NK-92 (cell line): ENCODE results near the gene STX16.

Experiments
- DNase-seq: peaks from one replicate; lab custom pipeline; 2025; ENCODE audit not compliant: unreplicated experiment; lab: John Stamatoyannopoulos, UW

The STX16 gene

DNA sequence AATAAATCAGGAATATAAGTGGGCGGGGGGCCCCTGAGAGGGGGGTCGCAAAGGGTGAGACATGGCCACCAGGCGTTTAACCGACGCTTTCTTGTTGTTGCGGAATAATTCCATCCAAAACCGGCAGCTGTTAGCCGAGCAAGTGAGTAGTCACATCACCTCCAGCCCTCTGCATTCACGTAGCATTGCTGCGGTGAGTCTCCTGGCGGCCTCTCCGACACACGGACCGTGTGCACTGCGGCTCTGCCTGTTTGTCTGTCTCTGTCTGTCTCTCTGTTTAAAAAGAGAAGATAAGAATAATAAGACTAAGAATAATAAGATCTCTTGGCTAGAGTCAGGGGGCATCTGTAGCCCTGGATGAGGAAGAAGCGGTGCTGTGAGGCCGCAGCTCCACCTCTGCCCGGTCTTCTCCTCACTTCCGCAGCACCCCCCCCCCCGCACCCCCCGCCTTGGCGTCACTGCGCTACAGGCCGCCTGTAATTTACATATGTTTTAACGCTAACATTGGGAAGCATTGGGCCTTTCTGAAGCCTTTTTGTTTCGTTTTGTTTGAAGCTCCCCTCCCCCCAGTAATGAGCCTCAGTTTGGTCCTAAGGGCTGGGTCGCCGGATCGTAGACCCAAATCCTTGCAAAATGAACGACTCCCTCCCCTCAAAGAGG is 993 bp downstream of the STX16 start:
- DNase-seq, result peak; percentile 26

DNA sequence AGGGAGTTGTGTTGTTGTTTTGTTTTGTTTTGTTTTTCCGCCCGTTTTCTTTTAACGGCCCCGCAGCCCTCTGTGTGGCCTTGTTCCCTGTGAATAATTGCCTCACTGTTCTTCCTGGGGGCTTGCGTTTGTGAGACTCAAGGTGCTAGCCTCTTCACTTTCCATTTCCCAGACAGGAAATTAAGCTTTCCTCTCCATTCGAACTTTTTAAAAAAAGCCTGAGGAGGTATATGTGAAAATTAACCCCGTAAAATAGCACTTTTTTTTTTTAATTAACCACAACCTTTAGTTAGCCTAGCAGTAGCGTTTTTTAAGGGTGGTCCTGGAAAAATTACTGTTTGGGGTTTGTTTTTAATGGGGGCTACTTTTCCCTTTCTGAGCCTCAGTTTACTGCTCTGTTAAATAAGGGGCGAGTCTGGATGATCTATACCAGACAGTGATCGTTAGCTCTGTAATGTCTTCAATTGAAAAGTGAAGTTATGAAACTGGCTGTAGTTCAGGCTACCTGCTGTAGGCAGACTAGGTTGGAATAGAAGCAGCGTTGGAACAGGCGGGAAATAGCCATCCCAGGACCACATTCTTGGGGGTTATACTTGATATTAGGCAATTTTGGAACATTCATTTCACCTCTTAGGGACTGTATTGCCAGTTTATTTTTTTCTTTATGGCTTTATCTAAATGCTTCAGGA is 1.7 kb downstream of the STX16 start:
- no peak for DNase-seq

DNA sequence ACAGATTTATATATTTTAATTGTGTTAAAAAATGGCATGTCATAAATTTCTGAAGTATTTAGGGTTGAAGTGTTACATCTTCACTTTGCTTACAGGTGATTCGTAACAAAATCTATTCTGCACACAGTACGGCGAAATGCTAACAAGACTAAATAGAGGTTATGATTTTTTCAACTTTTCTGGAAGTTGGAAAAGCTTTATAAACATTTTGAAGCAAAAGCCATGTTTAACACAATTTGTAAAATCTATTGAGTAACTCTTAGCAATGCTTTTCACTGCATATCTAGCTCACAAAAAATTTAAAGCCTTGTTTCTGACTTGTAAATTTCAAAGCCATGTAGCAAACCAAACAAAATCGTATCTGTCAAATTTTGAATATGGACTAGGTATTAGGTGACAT is 3.3 kb downstream of the STX16 start:
- no peak for DNase-seq

DNA sequence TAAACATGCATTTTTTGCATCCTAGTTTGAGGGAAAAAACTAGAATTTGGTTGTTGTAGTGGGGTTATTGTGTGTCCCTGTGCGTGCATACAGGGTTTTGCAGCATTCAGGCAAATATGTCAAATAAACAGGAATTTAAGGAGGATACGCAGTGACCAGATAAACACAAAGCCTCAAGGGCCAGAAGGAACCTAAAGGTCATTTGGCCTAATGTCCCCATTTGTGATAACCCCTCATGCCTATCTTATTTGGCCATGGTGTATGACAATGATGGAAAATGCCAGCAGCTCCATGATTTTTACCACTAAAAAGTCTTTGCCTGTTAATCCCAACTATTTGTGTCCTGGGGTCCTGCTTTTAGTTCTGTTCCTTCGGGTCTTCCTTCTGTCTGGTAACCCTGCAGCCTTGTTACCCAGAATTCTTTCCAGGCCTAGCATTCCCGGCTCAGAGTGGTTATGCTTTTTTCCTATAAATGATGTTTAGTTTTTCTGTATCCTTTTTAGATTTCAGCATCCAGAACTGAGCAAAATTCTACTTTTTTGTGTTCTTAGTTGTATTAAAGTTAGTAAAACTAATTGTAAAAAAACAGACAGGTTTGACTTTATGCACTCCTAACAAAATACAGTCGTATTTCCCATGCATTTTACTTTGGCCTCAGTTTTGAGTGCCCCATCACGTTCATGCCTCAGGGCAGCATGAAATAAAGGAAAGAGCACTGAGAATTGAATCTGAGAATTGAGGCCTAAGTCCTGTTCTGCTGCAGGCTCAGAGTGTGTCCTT is 4.4 kb downstream of the STX16 start:
- no peak for DNase-seq

DNA sequence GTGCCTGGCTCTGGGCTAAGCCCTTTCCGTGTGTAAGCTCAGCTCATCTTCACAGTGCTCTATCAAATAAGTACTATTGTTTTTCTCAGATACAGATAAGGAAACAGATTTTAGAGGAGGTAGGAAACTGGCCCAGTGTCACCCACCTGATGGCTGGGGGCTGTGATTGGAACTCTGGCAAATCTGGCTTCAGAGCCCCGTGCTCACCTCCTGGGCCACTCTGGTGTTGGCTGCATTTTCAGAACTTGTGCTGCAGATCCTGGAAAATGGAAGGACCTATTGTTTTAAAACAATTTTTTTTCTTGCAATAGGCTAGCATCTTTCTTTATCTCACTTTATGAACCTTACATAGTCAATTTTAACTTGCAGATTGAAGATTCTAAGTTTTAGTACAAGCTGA is 5.7 kb downstream of the STX16 start:
- no peak for DNase-seq

DNA sequence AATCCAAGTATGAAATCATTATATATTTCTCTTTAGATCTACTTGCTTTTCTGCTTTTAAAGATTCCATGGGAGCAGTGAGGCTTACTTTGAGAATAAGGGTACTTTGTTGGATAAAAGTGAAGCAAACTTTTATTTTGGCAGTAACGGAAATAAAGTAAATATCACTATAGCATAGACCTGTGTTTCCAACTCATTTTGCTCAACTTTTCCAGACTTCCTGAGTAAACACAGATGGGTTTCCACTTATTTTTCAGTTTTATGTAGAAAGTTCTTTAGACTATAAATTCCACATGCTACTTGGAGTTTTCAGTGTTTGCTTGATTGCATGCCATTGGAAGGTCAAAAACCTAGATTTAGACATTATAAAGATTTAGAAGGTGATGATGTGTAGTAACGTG is 6.2 kb downstream of the STX16 start:
- no peak for DNase-seq

DNA sequence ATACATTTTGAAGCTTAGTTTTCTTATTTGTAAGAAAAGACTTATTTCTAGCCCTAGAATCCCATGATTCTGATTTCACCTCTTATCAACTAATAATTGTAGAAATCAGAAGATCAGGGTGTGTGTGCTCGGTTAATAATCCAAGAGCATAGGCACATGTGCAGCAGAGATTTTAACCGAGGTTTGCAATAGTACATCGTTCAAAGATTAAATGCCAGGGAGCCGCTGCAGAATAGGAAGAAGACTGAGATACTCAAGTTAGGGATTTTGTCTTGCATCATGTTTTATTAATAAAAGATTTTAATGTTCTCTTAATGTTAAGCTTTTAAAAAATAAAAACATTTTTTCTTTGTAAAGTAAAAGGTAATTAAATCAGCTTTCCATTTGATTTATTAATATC is 6.9 kb downstream of the STX16 start:
- DNase-seq, result no peak

DNA sequence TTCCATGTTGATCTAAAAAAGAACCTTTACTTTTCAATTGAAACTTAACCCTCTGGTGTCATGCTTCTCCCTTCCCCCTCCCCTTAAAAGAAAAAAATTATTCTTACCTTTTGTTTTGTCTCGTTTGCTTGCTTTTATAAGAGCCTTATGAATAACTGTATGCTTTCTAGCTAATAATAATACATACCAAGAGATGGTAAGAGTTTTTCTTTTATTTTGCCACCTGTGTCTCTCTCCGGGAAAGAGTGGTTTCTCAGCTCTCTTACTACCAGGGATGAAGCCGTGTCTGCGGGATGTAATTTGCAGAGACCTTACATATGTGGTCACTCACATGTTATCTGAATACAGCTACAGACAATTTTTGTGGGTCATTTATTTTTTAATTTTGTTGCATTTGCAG is 7.7 kb downstream of the STX16 start:
- no peak for DNase-seq

DNA sequence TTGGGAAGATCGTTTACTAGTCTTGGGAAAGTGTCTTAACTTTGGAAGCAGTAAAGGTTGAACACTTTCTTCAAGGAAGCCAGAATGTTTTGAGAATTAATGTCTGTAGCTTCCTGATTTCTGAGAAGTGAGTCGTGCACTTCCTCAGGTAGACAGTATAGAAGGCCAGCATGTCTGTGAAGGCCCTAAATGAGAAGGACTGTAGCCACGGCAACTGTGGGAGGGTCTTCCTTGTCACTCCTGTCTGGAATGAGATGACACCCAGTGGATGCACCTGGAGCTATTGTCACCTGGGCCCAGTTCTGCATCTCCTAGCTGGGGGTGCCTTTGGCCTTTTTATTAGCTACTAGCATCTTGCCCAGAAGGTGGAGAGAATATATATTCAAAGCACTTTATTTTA is 8.8 kb downstream of the STX16 start:
- DNase-seq, result no peak

DNA sequence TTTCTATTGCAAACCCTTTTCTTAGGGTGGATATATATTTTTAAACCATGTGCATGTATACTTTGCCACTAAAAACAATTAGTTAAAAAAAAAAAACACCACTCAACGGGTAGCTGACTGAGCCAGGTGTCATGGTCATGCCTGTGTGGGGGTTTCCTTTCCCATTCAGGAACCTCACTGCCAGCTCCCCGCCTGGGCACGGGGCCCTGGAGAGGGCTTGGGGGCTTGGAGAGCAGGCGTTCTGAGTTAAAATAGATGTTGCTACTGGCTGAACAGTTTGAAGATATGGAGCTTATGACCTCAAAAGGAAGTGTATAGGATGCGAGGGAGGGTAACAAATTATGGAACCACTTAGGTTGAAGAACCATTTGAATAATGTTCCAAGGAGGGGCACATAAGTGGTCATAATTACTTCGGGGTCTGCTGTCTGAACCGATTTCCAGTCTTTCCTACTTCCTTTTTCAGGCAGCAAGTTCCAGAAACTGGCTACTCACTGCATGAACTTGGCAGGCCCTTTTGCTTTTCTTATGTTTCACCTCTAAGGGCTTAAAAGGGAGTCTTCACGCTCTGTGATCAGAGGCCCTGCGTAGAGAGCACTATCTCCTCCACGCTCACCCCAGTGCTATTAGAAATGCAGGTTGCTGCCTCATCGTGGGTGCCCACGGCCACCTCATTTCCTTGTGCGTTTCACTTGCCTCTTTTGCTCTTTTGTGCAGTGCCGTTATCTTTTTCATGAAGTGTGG is 9.9 kb downstream of the STX16 start:
- no peak for DNase-seq

DNA sequence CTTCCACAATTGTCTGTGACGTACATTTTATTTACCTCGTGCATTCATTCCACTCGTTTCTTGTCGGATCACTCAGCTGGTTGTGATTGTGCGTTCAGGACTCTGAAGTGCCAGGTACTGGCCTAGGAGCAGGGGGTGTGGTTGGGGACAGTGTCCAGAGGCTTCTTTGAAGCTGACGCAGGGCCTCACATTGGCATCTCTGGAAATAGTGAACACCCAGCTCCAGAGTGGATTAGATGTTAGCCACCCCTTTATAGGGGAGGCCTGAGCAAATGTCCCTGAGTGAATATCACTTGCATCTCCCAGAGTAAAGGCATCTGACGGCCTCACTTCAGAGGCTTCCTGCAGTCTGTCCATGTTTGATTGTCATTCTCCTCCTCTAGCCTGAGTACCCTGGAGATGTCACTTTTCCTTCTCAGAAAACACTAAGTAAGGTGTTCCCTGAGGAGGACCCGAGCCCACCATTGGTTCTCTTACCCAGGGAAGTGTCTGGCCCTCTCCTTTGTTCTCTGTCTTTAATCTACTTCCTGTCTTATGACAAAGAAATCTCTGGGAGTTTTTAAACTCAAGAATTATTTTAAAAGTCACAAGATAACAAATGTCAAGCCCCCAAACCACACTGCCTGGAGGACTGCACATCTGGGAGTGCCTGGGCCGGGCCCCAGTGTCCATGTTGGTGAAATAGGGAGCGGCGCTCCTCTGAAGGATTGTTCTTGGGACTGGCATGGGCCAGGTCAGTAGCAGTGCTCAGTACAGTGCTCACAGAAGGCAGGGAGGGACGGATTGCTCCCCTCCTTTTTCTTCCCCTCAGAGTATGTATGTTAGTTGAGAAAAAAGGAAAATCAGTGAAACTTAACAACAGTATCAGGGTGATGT is 10.8 kb downstream of the STX16 start:
- DNase-seq, result no peak

DNA sequence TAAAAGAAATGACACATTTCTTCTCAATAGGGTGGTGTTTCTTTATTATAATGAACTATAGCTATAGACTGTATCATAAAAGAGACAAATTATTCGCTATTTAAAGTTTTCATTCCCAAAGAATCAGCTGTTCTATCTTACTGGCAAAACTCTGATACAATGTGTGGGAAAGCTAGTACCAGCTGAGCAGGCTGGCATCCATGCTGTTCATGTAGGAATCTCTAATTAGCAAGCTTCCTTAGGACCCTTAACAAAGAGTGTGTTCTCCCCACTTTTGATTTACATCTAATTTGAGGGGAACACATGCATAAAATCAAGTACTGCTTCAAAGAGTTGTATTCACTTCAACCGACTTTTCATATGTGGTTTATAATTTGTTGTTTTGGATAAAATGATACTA is 13.2 kb downstream of the STX16 start:
- no peak for DNase-seq

DNA sequence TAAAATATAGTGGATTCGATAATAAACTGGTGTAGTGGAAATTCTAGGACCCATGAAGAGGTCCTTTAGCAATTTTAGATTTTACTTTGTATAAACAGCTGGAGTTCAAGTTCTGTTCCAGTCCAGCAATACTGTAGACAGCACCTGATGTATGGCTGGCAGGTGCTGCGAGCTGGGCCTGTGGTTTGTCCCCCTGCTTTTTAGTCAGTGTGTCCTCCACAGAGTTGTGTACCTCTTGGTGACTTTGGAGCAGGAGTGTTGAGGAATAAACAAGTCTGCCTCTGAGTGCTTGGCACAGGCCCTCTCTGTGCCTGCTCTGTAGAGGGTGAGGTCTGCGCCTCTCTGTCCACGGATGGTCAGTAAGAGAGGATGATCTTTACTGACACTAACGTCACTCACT is 13.8 kb downstream of the STX16 start:
- no peak for DNase-seq

DNA sequence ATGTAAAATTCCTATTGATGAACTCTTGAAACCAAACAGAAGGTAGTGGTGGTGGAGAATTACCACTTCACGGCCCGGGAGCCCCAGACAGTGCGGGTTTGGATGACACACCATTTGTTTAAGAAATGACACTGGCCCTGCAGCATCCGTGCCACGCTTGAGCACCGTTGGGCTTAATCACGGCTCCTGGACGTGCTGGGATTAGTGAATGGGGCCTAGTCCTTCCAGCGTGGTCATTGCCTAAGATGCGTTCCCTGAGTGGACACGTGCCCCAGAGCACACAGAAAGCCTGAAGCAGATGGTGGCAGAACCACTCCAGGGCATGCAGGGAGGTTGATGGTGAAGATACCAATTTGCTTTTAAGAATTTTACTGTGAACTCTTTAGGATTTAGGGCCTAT is 14.5 kb downstream of the STX16 start:
- no peak for DNase-seq

DNA sequence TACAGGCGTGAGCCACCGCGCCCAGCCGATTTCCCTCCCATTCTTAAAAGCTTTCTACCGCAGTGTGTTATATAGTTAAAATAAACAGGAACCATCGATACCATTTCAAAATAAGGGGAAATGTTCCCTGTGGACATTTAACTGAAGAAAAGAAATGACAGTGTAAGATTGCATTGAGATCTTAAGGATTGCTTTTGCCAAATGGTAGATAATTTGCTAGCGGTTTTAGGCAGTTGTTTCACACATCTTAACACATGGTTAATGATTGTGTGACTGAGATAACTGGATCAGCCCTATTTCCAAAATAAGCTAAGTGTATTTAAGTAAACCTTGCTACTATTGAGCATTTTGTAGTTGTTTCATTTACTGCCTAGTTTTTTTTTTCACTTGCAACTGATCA is 15.6 kb downstream of the STX16 start:
- DNase-seq, result no peak

DNA sequence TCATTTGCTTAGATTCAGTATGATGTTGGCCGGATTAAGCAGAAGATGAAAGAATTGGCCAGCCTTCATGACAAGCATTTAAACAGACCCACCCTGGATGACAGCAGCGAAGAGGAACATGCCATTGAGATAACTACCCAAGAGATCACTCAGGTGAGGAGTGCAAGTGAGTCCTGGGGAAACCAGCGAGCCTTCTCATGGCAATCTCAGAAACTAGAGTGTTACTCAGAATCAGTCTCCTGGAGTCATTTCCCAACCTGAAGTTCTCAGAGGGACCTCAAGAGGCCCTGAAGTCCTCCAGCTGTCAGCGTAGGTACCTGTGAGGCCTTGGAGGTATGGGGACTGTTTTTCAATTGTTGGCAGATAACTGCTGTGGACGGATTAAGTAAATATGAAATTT is 16.9 kb downstream of the STX16 start:
- no peak for DNase-seq

DNA sequence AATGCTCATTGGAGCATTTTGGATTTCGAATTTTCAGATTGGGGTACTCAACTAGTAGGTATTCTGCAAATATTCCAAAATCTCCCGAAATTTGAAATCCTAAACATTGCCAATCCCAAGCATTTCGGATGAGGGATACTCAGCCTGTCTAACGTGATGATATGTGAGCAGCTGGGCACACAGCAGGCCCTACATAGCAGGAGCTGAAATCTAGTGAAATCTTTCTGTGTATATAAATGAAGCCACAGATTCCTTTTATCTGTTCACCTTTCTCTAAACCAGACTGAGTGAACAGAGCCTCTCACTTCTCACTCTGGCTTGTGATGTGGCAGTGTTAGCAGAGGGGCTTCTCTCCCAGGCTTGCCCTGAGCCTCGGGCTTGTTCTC is 17.8 kb downstream of the STX16 start:
- DNase-seq, result no peak

DNA sequence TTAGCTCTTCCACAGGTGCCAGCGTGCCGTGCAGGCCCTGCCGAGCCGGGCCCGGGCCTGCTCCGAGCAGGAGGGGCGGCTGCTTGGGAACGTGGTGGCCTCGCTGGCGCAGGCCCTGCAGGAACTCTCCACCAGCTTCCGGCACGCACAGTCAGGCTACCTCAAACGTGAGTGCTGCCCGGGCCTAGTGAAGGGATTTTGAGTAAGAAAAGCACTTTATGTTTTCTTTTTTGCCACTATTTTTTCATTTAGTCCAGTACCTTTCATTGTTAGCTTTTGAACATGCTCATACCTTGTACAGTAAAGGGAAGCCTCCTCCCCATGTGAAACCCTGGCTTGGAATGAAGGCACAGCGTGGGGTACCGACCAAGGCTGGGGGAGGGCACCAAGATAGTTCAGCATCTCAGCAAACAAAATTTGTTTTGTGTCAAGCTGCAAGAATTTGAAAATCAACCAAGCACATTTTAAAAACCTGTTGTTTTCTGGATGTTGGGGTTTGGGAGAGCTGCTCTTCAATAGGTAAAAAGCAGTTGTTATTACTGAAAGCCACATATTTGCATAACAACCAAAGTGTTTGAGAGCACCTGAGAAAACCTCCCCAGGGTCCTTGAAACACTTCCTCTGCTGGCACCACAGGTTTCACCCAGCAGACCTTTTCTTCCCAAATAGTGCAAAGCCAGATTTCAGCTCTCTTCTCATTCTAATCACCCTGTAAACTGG is 18.4 kb downstream of the STX16 start:
- no peak for DNase-seq

DNA sequence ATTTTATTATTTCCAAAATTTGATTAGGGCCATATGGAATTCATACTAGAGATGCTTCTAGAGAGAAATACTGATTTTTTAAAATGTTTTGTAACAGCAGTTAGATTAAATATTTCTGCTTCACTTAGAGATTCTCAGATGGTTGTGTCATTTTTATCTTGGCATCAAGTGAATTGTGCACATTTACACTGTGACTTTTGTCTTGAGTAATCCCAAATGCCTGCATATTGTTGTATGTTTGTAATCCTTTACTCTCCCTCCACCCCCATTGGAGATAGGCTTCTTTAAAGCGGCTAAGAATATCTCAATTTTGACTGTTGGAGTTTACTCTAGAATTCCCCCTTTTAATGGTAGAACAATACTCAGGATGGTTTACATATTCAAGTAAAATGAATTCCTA is 19.0 kb downstream of the STX16 start:
- no peak for DNase-seq

DNA sequence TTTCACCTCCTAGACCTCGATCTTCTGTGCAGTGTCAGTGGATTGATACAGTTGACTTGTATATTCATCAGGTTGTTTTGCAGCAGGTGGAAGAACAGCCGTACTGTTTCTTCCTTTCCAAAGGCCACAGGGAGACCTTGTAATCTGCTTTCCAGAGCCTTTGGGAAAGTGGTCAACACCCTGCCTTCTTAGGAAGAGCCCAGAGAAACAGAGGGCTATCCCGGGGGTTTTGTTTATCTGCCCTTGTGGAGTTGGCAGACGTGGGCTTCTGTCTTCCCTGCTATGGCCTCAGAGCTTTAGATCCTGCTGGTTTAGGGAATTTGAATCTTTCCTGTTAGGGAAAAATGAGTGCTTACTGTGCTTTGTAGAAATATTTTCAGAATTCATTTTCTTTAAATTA is 19.6 kb downstream of the STX16 start:
- DNase-seq, result no peak
